NCI-H460 (cell line): ENCODE data around the gene CYB561A3. TPM values are rescaled to one million over a fixed set of nuclear protein-coding genes. Genes with fewer than 3 reads are reported as not detected.

Experiments
- DNase-seq: peaks from one replicate; pipeline ENCODE4 v3.0.0-alpha.2; 2016; ENCODE audit warnings: low read depth; ENCODE audit errors: extremely low read depth
- total RNA-seq: library from RNA; depleted of rRNA; stranded (reverse); fragments of >200 nt; shearing (Covaris generic); gene quantifications from 2 replicates; pipeline ENCODE4 v1.2.3, GENCODE V29; 2014; rRNA removed

The CYB561A3 gene
- total RNA-seq, 1 experiment from 2014 or later = 16.0 TPM

DNA sequence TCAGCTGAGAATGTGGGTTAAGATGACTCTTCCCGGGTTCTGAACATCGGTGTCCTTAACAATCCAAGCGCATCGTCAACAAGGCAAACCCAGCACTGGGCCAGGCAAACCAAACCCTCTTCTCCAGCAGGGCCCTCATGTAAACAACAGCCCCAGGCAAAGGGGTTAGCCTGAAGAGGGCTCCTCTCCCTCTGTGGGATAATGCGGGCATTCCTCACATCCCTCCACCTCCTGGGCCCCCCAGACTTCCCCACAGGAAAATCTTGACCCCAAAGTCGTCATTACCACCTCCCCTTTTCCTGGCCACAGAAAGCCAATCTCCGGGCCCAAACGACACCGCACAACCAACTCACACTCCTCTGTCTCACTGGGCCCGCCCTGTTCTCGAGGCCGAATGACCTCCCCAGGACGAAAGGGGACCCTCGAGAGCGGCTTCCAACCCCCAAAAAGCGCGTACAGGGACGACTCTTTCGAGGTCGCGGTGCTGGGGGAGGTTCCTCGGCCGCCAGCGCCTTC, 29.3 kb downstream of the CYB561A3 start:
- no peak for DNase-seq

GRCh38 chr11:61331651-61332050, 30.0 kb downstream of the CYB561A3 start:
- DNase-seq = no peak

DNA sequence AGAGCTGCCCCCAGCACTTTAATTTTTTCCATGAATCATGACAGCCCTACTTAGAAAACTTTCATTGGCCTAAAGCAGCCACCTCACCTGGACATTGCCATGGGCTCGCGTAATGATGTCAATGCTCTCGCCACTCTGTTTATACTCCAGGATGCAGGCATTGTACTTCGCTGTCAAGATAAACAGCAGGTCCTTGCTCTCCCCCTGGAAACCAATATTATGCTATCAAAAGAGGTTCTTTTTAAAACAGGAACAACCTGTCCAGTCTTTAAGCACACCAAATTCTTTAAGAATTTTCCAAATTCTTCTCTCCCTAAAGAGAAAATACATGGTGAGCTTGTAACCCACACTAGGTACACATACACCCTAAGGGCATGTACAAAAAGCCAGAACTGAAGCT, 31.8 kb downstream of the CYB561A3 start:
- DNase-seq = no peak

- no peak for DNase-seq
Measured at GRCh38 chr11:61328351-61328750, 33.3 kb downstream of the CYB561A3 start.

DNA sequence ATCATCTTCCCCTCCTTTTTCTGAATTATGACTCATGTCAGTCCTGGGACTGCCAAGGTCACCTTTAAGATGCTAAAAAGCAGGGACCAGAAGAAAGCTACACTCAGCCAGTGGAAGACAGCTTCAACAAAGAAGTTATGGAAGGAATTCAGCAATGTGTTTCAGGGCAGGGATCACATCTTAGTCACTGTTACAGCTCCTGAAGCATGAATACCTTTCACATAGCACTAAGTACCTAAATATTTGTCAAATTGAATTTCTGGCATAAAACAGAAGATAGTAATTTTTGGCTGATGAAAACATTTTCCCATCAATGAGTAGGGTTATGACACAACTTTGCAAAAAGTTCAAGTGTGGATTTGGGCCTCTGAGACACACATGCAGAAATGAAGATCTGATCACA, 34.0 kb downstream of the CYB561A3 start:
- no peak for DNase-seq

GRCh38 chr11:61325649-61326414, 35.9 kb downstream of the CYB561A3 start:
- DNase-seq = no peak

GRCh38 chr11:61315260-61315659, 46.4 kb downstream of the CYB561A3 start:
- no peak for DNase-seq

DNA sequence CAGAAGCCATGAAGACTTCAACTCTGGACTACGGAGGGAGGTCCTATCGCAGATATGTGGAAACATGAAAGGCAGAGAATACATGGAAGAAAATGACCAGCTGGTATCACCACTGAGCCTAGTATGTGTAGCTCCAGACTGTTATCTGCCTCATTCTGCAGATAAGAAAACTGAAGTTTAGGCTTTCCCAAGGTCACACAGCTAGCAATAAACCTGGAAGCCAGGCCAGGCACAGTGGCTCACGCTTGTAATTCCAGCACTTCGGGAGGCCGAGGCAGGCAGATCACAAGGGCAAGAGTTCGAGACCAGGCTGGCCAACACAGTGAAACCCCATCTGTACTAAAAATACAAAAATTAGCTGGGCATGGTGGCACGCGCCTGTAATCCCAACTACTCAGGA, 50.9 kb downstream of the CYB561A3 start:
- no peak for DNase-seq

- no peak for DNase-seq
Measured at GRCh38 chr11:61309739-61310138, 51.9 kb downstream of the CYB561A3 start.

DNA sequence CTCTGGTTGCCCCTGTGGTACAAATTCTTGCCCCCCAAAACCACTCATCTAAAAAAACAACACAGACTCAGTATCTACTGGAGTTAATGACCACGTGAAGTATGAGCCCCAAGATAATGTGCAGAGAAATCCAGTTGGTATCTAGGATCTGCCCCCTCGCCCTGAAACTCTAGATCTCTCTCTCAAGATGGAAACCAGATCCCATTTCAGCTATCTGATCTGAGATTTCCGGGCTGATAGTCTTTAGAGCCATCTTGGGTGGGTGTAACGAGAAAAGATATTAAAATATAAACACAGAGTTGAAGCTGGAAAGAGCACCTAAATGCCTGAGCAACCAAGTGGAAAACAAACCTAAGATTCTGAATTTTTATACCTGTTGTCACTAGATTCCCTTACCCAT, 52.5 kb downstream of the CYB561A3 start:
- no peak for DNase-seq

DNA sequence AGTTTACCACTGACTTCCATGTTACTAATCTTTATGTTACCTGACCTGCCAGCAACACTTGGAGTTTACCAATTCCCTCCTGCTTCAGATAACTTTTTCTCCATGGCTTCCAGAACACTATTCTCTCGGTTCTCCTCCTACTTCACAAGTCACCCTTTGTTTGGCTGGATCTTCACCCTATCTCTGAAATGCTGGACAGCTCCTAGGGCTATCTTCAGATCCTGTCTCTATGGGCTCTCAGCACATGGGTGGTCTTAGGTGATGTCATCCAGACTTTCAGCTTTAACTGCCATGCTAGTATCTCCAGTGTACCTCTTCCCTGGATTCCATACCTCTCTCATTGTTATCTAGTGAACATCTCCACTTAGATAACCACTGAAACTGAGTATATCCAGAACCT, 54.3 kb downstream of the CYB561A3 start:
- DNase-seq = no peak

DNA sequence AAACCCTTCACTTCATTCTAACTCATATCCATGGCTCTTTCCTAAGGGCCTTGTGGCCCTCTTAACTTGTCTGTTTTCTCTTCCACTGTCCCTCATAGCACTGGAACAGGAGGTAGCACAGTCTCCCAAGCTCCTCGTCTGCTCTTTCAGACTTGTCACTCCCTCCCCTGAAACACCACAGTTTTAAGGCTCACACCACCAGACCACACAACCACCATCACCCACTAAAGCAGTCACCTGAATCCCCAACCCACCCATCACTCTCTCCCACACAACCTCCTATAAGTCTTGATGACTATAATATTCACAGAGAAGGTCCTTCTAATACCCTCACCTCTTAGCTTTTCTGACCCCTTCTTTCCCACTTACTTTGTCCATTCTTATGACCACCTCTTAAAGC, 55.5 kb downstream of the CYB561A3 start:
- DNase-seq = no peak

DNA sequence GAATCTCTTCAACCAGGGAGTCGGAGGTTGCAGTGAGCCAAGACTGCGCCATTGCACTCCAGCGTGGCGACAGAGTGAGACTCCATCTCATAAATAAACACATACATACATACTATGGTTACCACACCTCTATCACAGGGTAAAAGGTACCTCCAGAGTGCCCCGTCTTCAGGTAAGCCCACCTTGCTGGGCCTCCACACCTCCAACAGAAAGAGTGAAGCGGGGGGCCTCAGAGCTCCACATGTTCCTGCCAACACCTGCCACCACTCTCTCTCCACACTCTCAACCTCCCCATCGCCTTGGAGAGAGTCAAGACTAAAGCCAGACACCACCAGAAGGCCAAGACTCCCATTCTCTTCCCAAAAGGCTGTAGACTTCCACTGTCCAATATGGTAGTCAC, 56.3 kb downstream of the CYB561A3 start:
- DNase-seq = no peak

DNA sequence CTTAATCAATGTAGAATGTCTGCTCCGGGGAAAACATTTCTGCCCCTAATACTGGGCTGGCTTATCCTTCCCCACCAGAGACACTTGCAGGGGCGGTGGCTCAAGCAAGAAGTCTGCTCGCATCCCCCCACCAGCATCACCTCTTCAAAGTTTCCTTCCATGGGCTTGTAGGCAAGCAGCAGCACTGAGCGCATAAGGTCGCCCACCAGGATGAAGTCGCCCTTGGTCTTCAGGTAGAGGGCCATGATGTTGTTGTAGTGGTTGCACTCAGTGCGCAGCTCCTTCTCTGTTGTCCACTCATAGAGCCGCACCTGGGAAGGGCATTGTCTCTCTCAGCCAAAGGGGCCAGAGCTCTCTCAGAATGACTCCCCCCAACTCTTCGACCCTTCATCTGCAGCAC, 58.0 kb downstream of the CYB561A3 start:
- DNase-seq = no peak

DNA sequence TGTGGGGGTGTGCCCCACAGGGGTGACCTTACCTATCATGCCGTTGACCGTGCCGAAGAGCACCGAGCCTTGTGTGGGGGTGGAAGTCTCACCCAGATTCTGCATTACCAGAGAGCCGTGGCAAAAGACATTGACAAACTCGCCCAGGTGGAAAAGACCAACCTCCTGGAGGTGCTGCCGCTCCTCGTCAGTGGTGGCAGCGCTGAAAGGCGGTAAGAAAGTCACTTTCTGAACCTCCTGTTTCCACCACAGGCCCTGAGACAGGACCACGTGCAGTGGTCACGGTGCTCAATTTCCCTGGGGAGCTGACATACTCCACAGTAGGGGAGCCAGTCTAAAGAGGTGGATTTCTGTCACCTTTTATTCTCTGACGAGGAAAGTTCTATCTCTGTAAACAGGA, 59.1 kb downstream of the CYB561A3 start:
- DNase-seq = no peak

Other genes starting within 250 kb of the CYB561A3 start
- gene VPS37C, start 200.5 kb downstream of the CYB561A3 start, total RNA-seq = 22.9 and 23.7 TPM in 2 replicates
- not detected in 2 replicates for gene PGA3, start 158.4 kb downstream of the CYB561A3 start, total RNA-seq
- gene PGA4, start 139.5 kb downstream of the CYB561A3 start, total RNA-seq = not detected in 2 replicates
- gene PGA5, start 120.7 kb downstream of the CYB561A3 start, total RNA-seq = not detected in 2 replicates
- 0.30 and 0.46 TPM in 2 replicates for gene VWCE, start 66.6 kb downstream of the CYB561A3 start, total RNA-seq
- 85.3 and 96.6 TPM in 2 replicates for gene DDB1, start 28.8 kb downstream of the CYB561A3 start, total RNA-seq
- 42.0 and 43.6 TPM in 2 replicates for gene TKFC, start 28.7 kb downstream of the CYB561A3 start, total RNA-seq
- gene TMEM138, start 492 bp upstream of the CYB561A3 start, total RNA-seq = 34.1 and 35.9 TPM in 2 replicates
- 11.5 and 11.6 TPM in 2 replicates for gene TMEM216, start 30.7 kb upstream of the CYB561A3 start, total RNA-seq
- 36.6 and 42.5 TPM in 2 replicates for gene CPSF7, start 68.1 kb upstream of the CYB561A3 start, total RNA-seq
- gene SDHAF2, start 68.2 kb upstream of the CYB561A3 start, total RNA-seq = 18.1 and 29.4 TPM in 2 replicates
- gene LRRC10B, start 146.9 kb upstream of the CYB561A3 start, total RNA-seq = not detected in 2 replicates
- 0.29 and 0.47 TPM in 2 replicates for gene SYT7, start 219.2 kb upstream of the CYB561A3 start, total RNA-seq